DND-41 (cell line): ENCODE measurements around the gene SHROOM2.

Experiments used
- ATAC-seq: fragments of 200-7000 bp; cut with Tn5 transposase; 3 replicates; pipeline ENCODE4 v1.9.1; 2021; ENCODE audit warnings: low read depth; ENCODE audit not compliant: insufficient read depth
- DNase-seq: peaks from one replicate; pipeline ENCODE4 v3.0.0-alpha.2; 2020
- H2AFZ ChIP-seq: 2 replicates; pipeline ENCODE4 v1.6.0; 2012; ENCODE audit warnings: low read depth, low read length
- H3K27ac ChIP-seq: 2 replicates; pipeline ENCODE4 v1.5.1; 2012; ENCODE audit warnings: low read length, inconsistent platforms
- H3K27me3 ChIP-seq: fragments of 200-600 bp; sonication (generic); 2 replicates; pipeline ENCODE4 v1.6.0; 2012; ENCODE audit warnings: low read length, mild to moderate bottlenecking, inconsistent platforms; ENCODE audit not compliant: insufficient read depth, poor library complexity
- H3K36me3 ChIP-seq: 2 replicates; pipeline ENCODE4 v1.5.1; 2012; ENCODE audit warnings: low read length, inconsistent platforms; ENCODE audit not compliant: insufficient read depth
- H3K4me1 ChIP-seq: 2 replicates; pipeline ENCODE4 v1.5.1; 2012; ENCODE audit warnings: mild to moderate bottlenecking, low read length; ENCODE audit not compliant: insufficient read depth
- H3K4me2 ChIP-seq: 2 replicates; pipeline ENCODE4 v1.6.0; 2012; ENCODE audit warnings: mild to moderate bottlenecking, moderate library complexity, low read length, inconsistent platforms; ENCODE audit not compliant: insufficient read depth
- H3K4me3 ChIP-seq, 2 experiments: fragments of 200-600 bp in 1 of 2; shearing (Covaris generic) in 1 of 2; 2 replicates each; pipeline ENCODE4 v1.5.1; 2012 to 2016; ENCODE audit warnings: inconsistent platforms in 2 of 2, low read length in 2 of 2, mild to moderate bottlenecking in 2 of 2, low read depth in 1 of 2, moderate library complexity in 1 of 2
- H3K79me2 ChIP-seq: 2 replicates; pipeline ENCODE4 v1.6.0; 2012; ENCODE audit warnings: low read length, inconsistent platforms; ENCODE audit not compliant: insufficient read depth
- H3K9ac ChIP-seq: 2 replicates; pipeline ENCODE4 v1.6.0; 2012; ENCODE audit warnings: low read depth, mild to moderate bottlenecking, inconsistent platforms, low read length, moderate library complexity
- H3K9me3 ChIP-seq: 2 replicates; pipeline ENCODE4 v1.5.1; 2012; ENCODE audit warnings: low read length, moderate library complexity, mild to moderate bottlenecking, inconsistent platforms; ENCODE audit not compliant: insufficient read depth, severe bottlenecking
- H4K20me1 ChIP-seq: 2 replicates; pipeline ENCODE4 v1.6.0; 2012; ENCODE audit warnings: low read length; ENCODE audit not compliant: insufficient read depth
- CTCF ChIP-seq: IDR thresholded peaks from 2 replicates; pipeline ENCODE4 v1.5.1; 2012; ENCODE audit warnings: borderline replicate concordance, low read length, moderate library complexity, mild to moderate bottlenecking; ENCODE audit not compliant: poor library complexity, severe bottlenecking; ENCODE audit errors: extremely low read depth
- EZH2 ChIP-seq: IDR thresholded peaks from 3 replicates; pipeline ENCODE4 v1.6.1; 2012; ENCODE audit warnings: borderline replicate concordance, low read depth, mild to moderate bottlenecking, moderate library complexity, low read length, inconsistent platforms; ENCODE audit not compliant: severe bottlenecking

The SHROOM2 gene

GRCh38 chrX:9902656-9903055 is 116.4 kb downstream of the SHROOM2 start:
- no peaks in the 10 kb centered on the region for H3K4me1 ChIP-seq
- no peaks in the 10 kb centered on the region for H3K27me3 ChIP-seq
- no peaks in the 10 kb centered on the region for H4K20me1 ChIP-seq
- no peak overlapping the region for H3K9ac ChIP-seq
- TF ChIP-seq EZH2 (no peak), CTCF (no peak)
- no peak overlapping the region for H2AFZ ChIP-seq
- DNase-seq (no peak), ATAC-seq (no peak)
- no peak overlapping the region for H3K27ac ChIP-seq
- H3K9me3 ChIP-seq: no peaks in the 10 kb centered on the region
- no peak overlapping the region for H3K4me3 ChIP-seq
- no peaks in the 10 kb centered on the region for H3K79me2 ChIP-seq
- no peaks in the 10 kb centered on the region for H3K36me3 ChIP-seq
- H3K4me2 ChIP-seq: no peak overlapping the region

- H3K27ac ChIP-seq: no peak overlapping the region
Measured at GRCh38 chrX:9903146-9903545, 116.9 kb downstream of the SHROOM2 start.

GRCh38 chrX:9905288-9905687 is 119.1 kb downstream of the SHROOM2 start:
- H2AFZ ChIP-seq: no peak overlapping the region
- H3K9ac ChIP-seq: no peak overlapping the region
- H3K36me3 ChIP-seq: no peaks in the 10 kb centered on the region
- DNase-seq: no peak
- no peaks in the 10 kb centered on the region for H3K27me3 ChIP-seq
- H3K4me2 ChIP-seq: no peak overlapping the region
- H3K27ac ChIP-seq: no peak overlapping the region
- TF ChIP-seq CTCF (no peak), EZH2 (no peak)
- no peak for ATAC-seq
- no peaks in the 10 kb centered on the region for H3K4me1 ChIP-seq
- no peak overlapping the region for H3K4me3 ChIP-seq
- H3K79me2 ChIP-seq: no peaks in the 10 kb centered on the region
- H3K9me3 ChIP-seq: no peaks in the 10 kb centered on the region
- no peaks in the 10 kb centered on the region for H4K20me1 ChIP-seq

More at GRCh38 chrX:9903146-9903545, 116.9 kb downstream of the SHROOM2 start:
- no peaks in the 10 kb centered on the region for H3K4me1 ChIP-seq
- no peak overlapping the region for H2AFZ ChIP-seq
- ATAC-seq (no peak), DNase-seq (no peak)
- H3K9me3 ChIP-seq: no peaks in the 10 kb centered on the region
- H3K9ac ChIP-seq: no peak overlapping the region
- no peaks in the 10 kb centered on the region for H3K36me3 ChIP-seq
- H3K4me3 ChIP-seq: no peak overlapping the region
- TF ChIP-seq EZH2: no peak
- no peak for TF ChIP-seq CTCF
- H3K27me3 ChIP-seq: no peaks in the 10 kb centered on the region
- H4K20me1 ChIP-seq: no peaks in the 10 kb centered on the region
- no peak overlapping the region for H3K4me2 ChIP-seq
- no peaks in the 10 kb centered on the region for H3K79me2 ChIP-seq

- Histone ChIP-seq H3K9ac (no peak overlapping the region), H4K20me1 (no peaks in the 10 kb centered on the region), H3K9me3 (no peaks in the 10 kb centered on the region), H3K4me3 (no peak overlapping the region), H3K4me2 (no peak overlapping the region), H2AFZ (no peak overlapping the region), H3K27ac (no peak overlapping the region), H3K36me3 (no peaks in the 10 kb centered on the region), H3K4me1 (no peaks in the 10 kb centered on the region), H3K27me3 (no peaks in the 10 kb centered on the region), H3K79me2 (no peaks in the 10 kb centered on the region)
- DNase-seq (no peak), ATAC-seq (peak; percentile 45; the same call in 2 of the 3 replicates)
- TF ChIP-seq CTCF (no peak), EZH2 (no peak)
Measured at GRCh38 chrX:9905721-9906120, 119.5 kb downstream of the SHROOM2 start.
